Calu3 (cell line): ENCODE data around the gene MYH4. TPM values are rescaled to one million over a fixed set of nuclear protein-coding genes. Genes with fewer than 3 reads are reported as not detected.

ENCODE experiments used
- BruUV-seq: library from RNA; stranded (reverse); fragments of 400-500 nt; replicated peaks from 2 replicates; lab custom pipeline; 2021; lab: Mats Ljungman, UMichigan
- CTCF ChIA-PET: fragments of 300-600 bp; sonication (Branson Sonifier 250); formaldehyde crosslinking; loops from one replicate; lab custom pipeline; 2022; ENCODE audit warnings: antibody characterized with exemption; lab: Charles Lee
- DNase-seq: peaks from one replicate; pipeline ENCODE4 v3.0.0; 2022
- H3K27ac Mint-ChIP-seq: one replicate; pipeline ENCODE4 v1.8.0; 2022; ENCODE audit warnings: mixed read lengths; ENCODE audit not compliant: unreplicated experiment
- H3K27me3 Mint-ChIP-seq: one replicate; pipeline ENCODE4 v1.8.0; 2022; ENCODE audit warnings: mixed read lengths; ENCODE audit not compliant: unreplicated experiment
- H3K36me3 Mint-ChIP-seq: one replicate; pipeline ENCODE4 v1.8.0; 2022; ENCODE audit warnings: mild to moderate bottlenecking, moderate library complexity, mixed read lengths; ENCODE audit not compliant: insufficient read depth, unreplicated experiment
- H3K4me1 Mint-ChIP-seq: one replicate; pipeline ENCODE4 v1.8.0; 2022; ENCODE audit warnings: mild to moderate bottlenecking, low read depth, mixed read lengths; ENCODE audit not compliant: unreplicated experiment
- H3K4me3 Mint-ChIP-seq: one replicate; pipeline ENCODE4 v1.8.0; 2022; ENCODE audit warnings: mild to moderate bottlenecking, low read depth, moderate library complexity, mixed read lengths; ENCODE audit not compliant: unreplicated experiment
- H3K9me3 Mint-ChIP-seq: one replicate; pipeline ENCODE4 v1.8.0; 2022; ENCODE audit warnings: low read depth, mixed read lengths; ENCODE audit not compliant: unreplicated experiment
- CTCF ChIP-seq: fragments of 200-600 bp; IDR thresholded peaks from one replicate; pipeline ENCODE4 v1.8.0; 2022; ENCODE audit warnings: antibody characterized with exemption; ENCODE audit not compliant: unreplicated experiment
- intact Hi-C: fragments of 100-400 bp; cut with micrococcal nuclease; formaldehyde crosslinking; loops from one replicate; pipeline ENCODE4 v1.10.0; 2022; ENCODE audit not compliant: unreplicated experiment
- total RNA-seq: library from RNA; stranded (reverse); gene quantifications from 2 replicates; pipeline ENCODE4 v1.2.3, GENCODE V29; 2022

The MYH4 gene
- total RNA-seq, 1 experiment from 2014 or later: not detected

GRCh38 chr17:10463402-10463801 is 6.0 kb downstream of the MYH4 start:
- TF ChIP-seq CTCF: no peak
- Mint-ChIP-seq H3K27ac (no peak overlapping the region), H3K9me3 (peaks cover 7% of the 10 kb centered on the region), H3K4me1 (no peaks in the 10 kb centered on the region), H3K36me3 (no peaks in the 10 kb centered on the region), H3K27me3 (no peaks in the 10 kb centered on the region), H3K4me3 (no peak overlapping the region)
- DNase-seq: no peak
- BruUV-seq: no TSS peak
- CTCF ChIA-PET: no interaction called here
- intact Hi-C loops: no loop called here

- Mint-ChIP-seq H3K36me3 (no peaks in the 10 kb centered on the region), H3K27ac (no peak overlapping the region), H3K9me3 (peaks cover 7% of the 10 kb centered on the region), H3K4me3 (no peak overlapping the region), H3K4me1 (no peaks in the 10 kb centered on the region), H3K27me3 (no peaks in the 10 kb centered on the region)
- CTCF ChIA-PET: no interaction called here
- intact Hi-C loops: no loop called here
- no peak for DNase-seq
- no TSS peak for BruUV-seq
- TF ChIP-seq CTCF: no peak
These were observed 9.3 kb downstream of the MYH4 start for GRCh38 chr17:10460062-10460461.

- intact Hi-C loops: no loop called here
- CTCF ChIA-PET: no interaction called here
- no peaks in the 10 kb centered on the region for H3K4me1 Mint-ChIP-seq
- DNase-seq: no peak
- BruUV-seq: no TSS peak
- no peak overlapping the region for H3K27ac Mint-ChIP-seq
- no peak for TF ChIP-seq CTCF
- H3K4me3 Mint-ChIP-seq: no peak overlapping the region
- no peaks in the 10 kb centered on the region for H3K27me3 Mint-ChIP-seq
- H3K36me3 Mint-ChIP-seq: no peaks in the 10 kb centered on the region
- H3K9me3 Mint-ChIP-seq: peaks cover 9% of the 10 kb centered on the region
These were observed 10.7 kb downstream of the MYH4 start for GRCh38 chr17:10458701-10459100.

GRCh38 chr17:10457952-10458351 is 11.4 kb downstream of the MYH4 start:
- Mint-ChIP-seq H3K36me3 (no peaks in the 10 kb centered on the region), H3K9me3 (peaks cover 12% of the 10 kb centered on the region), H3K4me1 (no peaks in the 10 kb centered on the region), H3K4me3 (no peak overlapping the region), H3K27ac (no peak overlapping the region), H3K27me3 (no peaks in the 10 kb centered on the region)
- no peak for DNase-seq
- CTCF ChIA-PET: no interaction called here
- no TSS peak for BruUV-seq
- TF ChIP-seq CTCF: no peak
- intact Hi-C loops: no loop called here
